ENCODE data around the gene DDIT3.
"Not testable (repeated sequence)": the region's sequence is repeated elsewhere in the genome, so short reads cannot be mapped to it uniquely, and the experiment has no call there.

The DDIT3 gene

GRCh38 chr12:57513677-57514076, 6.6 kb downstream of the DDIT3 start:
- DNase-seq (ENCODE audit: low read depth in 2 of 3, low spot score in 2 of 3), result not testable (repeated sequence)

GRCh38 chr12:57513266-57513665, 7.0 kb downstream of the DDIT3 start:
- DNase-seq (ENCODE audit: low read depth in 2 of 3, low spot score in 2 of 3), result no peak

- no peak for DNase-seq (ENCODE audit: low read depth in 2 of 3, low spot score in 2 of 3)
Observed at GRCh38 chr12:57512665-57513064, 7.6 kb downstream of the DDIT3 start.

DNA sequence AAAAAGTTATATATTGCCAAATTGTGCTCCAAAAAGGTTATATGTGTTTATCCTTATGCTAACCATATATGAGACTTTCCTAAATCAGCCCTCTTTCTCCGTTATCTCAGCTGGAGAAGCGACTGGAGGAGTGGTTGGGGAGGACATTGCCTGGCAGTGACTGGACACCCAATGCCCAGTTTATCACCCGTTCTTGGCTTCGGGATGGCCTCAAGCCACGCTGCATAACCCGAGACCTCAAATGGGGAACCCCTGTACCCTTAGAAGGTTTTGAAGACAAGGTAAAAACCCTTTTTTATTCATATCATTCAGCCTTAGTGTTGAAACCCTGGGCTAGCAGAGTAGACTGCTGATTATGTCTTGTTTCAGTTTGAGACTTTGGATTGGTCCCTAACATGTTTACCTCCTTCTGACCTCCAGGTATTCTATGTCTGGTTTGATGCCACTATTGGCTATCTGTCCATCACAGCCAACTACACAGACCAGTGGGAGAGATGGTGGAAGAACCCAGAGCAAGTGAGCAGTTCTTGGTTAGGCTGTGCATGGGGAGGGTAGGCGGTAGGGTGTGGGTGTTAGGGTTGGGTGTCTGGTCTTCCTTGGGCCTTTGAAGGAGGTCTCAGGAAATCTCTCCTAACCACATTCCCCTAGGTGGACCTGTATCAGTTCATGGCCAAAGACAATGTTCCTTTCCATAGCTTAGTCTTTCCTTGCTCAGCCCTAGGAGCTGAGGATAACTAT, 8.6 kb downstream of the DDIT3 start:
- no peak for DNase-seq (ENCODE audit: low read depth in 2 of 3, low spot score in 2 of 3)

DNA sequence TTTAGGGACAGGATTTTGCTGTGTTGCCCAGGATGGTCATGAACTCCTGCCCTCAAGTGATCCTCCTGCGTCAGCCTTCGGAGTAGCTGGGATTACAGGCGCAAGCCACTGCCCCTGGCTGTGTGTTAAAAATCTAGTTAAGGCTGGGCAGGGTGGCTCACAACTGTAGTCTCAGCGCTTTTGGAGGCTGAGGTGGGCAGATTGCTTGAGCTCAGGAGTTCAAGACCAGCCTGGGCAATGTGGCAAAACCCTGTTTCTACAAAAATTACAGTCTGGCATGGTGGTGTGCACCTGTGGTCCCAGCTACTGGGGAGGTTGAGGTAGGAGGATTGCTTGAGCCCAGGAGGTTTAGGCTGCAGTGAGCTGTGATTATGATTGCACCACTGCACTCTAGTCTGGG, 9.2 kb downstream of the DDIT3 start:
- DNase-seq (ENCODE audit: low read depth in 2 of 3, low spot score in 2 of 3), result no peak

DNA sequence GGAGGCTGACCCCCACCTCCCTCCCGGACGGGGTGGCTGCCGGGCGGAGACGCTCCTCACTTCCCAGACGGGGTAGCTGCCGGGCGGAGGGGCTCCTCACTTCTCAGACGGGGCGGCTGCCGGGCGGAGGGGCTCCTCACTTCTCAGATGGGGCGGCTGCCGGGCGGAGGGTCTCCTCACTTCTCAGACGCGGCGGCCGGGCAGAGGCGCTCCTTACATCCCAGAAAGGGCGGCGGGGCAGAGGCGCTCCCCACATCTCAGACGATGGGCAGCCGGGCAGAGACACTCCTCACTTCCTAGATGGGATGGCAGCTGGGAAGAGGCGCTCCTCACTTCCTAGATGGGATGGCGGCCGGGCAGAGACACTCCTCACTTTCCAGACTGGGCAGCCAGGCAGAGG, 12.5 kb downstream of the DDIT3 start:
- not testable (repeated sequence) for DNase-seq (ENCODE audit: low read depth in 2 of 3, low spot score in 2 of 3)

GRCh38 chr12:57506541-57506940, 13.8 kb downstream of the DDIT3 start:
- DNase-seq (ENCODE audit: low read depth in 2 of 3, low spot score in 2 of 3), result not testable (repeated sequence)

DNA sequence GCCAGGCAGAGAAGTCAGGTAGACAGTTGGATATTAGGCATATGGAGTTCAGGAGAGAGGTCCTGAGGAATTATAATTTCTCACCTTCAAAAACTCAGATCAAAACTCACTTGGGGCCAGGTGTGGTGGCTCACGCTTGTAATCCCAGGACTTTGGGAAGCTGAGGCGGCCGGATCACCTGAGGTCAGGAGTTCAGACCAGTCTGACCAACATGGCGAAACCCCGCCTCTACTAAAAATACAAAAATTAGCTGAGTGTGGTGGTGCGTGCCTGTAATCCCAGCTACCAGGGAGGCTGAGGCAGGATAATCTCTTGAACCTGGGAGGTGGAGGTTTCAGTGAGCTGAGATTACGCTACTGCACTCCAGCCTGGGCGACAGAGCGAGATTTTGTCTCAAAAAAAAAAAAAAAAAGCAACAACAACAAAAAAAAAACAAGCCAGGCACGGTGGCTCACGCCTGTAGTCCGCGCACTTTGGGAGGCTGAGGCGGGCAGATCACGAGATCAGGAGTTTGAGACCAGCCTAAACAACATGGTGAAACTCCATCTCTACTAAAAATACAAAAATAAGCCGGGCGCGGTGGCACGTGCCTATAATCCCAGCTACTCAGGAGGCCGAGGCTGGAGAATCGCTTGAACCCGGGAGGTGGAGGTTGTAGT, 17.9 kb downstream of the DDIT3 start:
- DNase-seq (ENCODE audit: low read depth in 2 of 3, low spot score in 2 of 3), result not testable (repeated sequence)

GRCh38 chr12:57500213-57500612, 20.1 kb downstream of the DDIT3 start:
- DNase-seq (ENCODE audit: low read depth in 2 of 3, low spot score in 2 of 3), result no peak

- DNase-seq (ENCODE audit: low read depth in 2 of 3, low spot score in 2 of 3), result no peak
Observed at GRCh38 chr12:57498571-57498970, 21.7 kb downstream of the DDIT3 start.

GRCh38 chr12:57498132-57498502, 22.2 kb downstream of the DDIT3 start:
- no peak for DNase-seq (ENCODE audit: low read depth in 2 of 3, low spot score in 2 of 3)

DNA sequence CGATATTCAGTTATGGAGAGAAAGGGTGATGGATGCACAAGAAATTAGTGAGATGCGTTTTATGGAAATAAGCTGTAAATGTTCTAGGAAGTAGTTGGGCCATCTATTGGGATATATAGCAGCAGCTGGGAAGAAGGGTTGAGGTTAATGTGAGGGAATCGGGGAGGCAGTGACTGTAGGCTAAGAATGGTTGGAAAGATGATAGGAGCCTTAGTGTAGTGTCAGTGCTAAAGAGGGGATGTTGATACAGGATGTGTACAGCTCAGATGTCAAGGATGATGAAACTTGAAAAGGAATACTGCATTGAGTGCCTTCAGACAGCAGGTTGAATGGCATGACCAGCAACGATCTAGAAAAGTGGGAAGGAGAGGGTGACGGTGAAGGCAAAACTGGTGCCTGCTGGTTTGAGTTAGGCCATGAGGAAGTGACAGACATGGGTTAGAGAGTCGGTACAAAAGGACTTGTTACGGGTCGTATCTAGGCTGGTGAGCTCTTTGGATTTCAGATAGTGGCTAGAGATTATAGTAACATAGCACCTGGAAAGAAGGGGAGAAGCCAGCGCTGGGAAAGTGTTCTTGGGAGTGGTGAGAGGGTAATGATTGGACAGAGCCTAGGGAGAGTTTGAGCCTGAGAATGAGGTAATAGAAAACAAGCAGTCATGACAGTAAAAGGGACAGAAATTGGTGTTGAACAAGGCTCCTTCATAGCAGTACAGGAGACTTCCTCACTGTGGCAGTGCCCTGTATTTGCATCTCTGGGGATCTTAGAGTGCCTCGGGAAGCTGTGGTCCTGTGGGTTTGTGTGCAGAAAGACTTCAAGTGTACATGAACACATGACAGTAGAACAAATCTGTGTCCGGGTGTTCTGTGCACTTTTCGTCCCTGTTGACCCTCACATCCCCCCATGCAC, 22.8 kb downstream of the DDIT3 start:
- DNase-seq (ENCODE audit: low read depth in 2 of 3, low spot score in 2 of 3), result no peak

DNA sequence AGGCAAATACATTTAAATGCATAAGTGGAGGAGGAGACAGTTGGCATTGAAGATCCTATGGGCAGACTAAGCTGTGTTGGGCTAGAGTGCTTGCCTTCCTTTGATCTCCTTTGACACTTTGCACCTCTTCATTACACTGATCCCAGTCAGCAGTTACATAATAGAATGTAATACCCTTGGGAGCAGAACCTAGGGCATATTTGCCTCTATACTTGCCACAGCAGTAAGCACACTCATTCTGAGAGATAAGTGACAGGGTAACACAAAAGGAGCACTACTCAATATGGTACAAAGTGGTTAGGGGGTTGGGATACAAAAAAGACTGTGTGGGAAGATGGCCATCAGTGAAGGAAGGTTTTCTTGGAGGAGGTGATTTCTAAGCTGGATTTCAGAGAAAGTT, 23.5 kb downstream of the DDIT3 start:
- no peak for DNase-seq (ENCODE audit: low read depth in 2 of 3, low spot score in 2 of 3)

GRCh38 chr12:57495051-57495701, 25.1 kb downstream of the DDIT3 start:
- not testable (repeated sequence) for DNase-seq (ENCODE audit: low read depth in 2 of 3, low spot score in 2 of 3)

GRCh38 chr12:57491393-57492280, 28.7 kb downstream of the DDIT3 start:
- no peak for DNase-seq (ENCODE audit: low read depth in 2 of 3, low spot score in 2 of 3)

DNA sequence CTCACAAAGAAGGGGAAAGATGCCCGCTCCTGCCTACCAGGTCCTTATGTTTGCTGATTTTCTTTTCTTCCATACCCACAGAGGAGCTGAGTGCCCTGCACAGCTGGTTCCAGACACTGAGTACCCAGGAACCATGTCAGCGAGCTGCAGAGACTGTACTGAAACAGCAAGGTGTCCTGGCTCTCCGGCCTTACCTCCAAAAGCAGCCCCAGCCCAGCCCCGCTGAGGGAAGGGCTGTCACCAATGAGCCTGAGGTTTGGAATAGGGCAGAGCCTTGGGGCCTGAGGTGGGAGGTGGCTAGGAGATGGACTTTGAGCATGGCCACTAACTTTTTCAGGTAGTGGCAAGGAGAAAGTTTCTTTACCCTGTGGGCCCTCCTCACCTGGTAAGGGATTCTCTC, 30.2 kb downstream of the DDIT3 start:
- DNase-seq (ENCODE audit: low read depth in 2 of 3, low spot score in 2 of 3), result no peak

GRCh38 chr12:57489157-57489641, 31.1 kb downstream of the DDIT3 start:
- no peak for DNase-seq (ENCODE audit: low read depth in 2 of 3, low spot score in 2 of 3)

GRCh38 chr12:57488402-57489156, 31.7 kb downstream of the DDIT3 start:
- no peak for DNase-seq (ENCODE audit: low read depth in 2 of 3, low spot score in 2 of 3)

Measured in activated CD8-positive, alpha-beta memory T cell treated with anti-CD3 and anti-CD28 coated beads for 48 hours (primary cell).